Pulmonary artery endothelial cell (primary cell): ENCODE results near the gene C18orf63. TPM values are rescaled to one million over a fixed set of nuclear protein-coding genes. Genes with fewer than 3 reads are reported as not detected.
"Not testable (repeated sequence)": the region's sequence is repeated elsewhere in the genome, so short reads cannot be mapped to it uniquely, and the experiment has no call there.

Experiments used
- DNase-seq: peaks from one replicate; pipeline ENCODE4 v3.0.0-alpha.2; 2011; ENCODE audit warnings: low read depth, low spot score
- total RNA-seq: library from RNA; depleted of rRNA; stranded (reverse); fragments of >200 nt; gene quantifications from 2 replicates; pipeline ENCODE4 v1.2.3, GENCODE V29; 2014

Gene C18orf63
- total RNA-seq = not detected in 2 replicates

DNA sequence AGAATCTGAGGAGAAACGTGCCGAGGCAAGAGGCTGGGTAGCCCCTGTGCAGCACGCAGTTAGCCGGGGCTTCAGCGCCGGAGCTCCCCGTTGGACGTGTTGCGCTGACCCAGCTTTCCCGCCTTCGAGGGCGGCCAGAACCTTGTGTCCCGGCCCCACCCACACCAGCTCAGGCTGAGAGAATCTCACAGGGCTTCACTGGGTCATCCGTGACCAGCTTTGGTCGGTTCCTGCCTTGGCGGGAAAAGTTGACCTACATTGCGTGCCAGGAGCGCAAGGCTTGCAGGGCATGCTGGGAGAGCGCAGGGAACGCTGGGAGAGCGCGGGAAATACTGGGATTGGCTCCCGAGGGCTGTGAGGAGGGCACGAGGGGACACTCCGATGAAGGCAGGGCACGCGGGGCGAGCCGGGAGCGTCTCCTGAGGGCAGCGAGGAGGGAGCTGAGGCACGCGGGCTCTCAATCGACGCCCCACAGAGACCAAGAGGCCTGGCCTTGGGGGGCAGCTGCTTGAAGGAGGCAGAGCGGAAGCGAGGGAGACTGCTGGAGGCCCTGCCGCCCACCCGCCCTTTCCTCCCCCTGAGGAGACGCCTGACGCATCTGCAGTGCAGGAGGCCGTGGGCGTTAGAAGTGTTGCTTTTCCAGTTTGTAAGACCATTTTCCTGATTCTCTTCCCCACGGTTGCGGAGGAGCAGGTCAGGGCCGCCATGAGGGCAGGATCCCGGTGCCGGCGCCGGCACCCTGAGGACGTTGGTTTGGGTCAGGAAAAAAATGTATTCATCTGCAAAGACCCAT, at the start of gene C18orf63:
C18orf63 (plus strand) TSS at position 376 of the 793 bp plus-strand sequence. CDS start 2,027 bp downstream, outside the sequence.
- no peak for DNase-seq

DNA sequence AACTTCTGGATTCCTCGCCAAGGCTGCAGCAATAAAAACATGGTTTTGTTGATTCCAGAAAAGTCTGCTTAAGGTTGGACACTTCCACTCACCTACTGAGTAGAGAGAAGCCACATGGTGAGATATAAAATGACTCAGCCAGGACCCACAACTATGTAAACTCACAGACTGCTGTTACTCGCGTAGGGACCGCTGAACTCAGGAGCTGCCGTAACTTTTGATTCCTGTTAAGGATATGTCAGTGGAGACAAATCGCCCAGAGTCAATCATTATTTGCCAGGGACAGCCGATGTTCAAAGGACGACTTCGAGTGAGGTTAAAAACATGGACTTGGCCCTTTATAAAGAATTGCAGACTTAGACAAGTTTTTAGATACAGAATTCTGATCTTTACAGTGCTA, 49.5 kb upstream of the C18orf63 start:
- no peak for DNase-seq

DNA sequence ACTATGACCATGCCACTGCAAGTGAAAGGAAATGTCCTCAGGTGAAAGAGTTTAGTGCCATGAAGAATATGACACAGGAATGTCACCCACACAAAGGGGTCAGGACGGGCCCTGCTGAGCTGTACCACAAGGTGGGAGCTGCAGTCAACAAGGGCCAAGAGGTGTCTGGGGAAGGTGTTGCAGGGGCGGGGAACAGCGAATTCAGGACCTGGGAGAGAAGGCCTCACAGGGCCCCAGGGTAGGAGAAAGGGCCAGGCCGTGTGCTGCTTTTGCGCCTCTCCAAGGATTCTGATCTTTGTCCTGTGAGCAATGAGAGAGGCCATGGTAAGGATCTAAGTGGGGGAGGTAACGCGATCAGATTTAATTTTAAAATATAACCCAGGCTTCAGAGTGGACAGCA, 47.5 kb upstream of the C18orf63 start:
- no peak for DNase-seq

DNA sequence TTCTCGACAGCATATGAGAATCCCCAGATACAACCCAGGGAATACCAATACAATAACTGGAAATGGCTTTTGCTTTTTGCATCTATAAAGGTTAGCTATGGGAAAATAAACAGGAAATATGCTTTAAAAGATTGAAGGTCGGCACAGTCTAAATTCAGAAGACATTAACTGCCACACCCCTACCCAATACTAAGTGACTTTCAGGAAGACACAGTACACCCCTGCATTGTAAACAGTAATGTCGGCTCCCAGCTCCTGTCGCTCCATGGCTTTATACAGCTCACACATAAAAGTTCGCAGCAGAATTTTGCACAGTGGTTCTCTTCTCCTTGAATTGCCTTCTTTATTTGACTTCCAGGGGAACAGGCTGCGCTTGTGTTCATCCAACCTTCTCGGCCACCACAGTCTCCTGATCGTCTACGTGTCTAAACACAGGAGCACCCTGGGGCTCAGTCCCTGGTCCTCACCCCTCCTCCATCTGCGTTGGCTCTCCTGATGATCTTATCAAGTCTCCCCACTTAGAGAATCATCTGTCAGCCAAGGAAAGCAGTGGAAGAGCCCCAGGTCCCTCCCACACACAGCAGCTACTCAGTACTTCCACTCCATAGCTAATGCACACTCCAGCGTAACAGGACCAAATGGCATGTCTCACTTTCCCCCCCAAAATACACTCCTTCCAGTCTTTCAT, 46.6 kb upstream of the C18orf63 start:
- DNase-seq = no peak

DNA sequence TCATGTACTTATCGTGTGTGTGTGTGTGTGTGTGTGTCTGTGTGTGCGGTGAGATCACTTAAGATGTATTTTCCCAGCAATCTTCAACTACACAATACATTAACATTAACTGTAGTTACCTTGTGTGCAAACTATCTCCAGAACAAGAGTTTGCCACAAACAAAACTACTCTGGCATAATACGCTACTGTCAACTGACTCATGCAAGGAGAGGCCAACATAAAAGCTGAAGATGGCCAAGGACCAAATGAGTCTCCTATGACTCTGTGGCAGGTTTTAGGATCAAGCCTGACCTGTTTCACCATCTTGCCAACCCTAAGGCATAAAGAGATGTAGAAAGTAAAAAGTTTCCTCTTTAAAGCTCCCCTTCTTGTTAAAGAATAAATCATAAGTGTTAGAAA, 44.0 kb upstream of the C18orf63 start:
- DNase-seq = no peak

DNA sequence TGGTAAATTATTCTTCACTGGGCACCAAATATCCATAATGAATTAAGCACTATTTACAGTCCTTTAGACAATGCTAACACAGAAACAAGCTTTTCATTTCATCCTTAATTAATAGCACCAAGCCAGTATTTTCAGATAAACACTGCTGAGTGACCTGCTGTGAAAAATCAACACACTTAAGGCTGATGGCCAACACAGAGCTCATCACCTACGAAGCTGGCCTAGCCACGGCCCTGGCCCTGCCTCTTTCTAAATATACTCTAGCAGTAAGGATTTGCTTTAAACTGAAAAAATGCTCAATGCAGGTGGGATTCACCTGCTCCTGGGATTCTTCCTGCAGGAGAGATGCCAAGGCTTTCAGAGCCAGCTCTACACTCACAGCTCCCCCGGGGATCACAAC, 42.2 kb upstream of the C18orf63 start:
- DNase-seq = no peak

DNA sequence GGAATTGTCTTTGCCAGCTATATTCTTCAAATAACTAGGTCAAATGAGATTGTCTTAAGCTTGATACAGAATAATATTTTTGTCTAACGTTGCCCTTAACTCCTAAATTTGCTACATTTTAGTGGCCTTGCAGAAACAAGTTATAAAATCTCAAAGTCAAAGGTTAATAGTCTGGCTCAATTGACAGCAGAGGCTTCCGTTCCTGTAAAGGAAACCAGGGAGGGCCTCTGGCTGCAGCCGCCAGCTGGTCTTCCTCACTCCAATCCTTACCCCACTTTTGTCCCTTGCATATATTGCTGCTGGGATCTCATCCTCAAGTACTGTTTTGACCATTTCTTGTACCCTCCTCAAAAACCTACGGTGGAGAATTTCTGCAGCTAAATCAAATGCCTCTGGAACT, 40.9 kb upstream of the C18orf63 start:
- no peak for DNase-seq

DNA sequence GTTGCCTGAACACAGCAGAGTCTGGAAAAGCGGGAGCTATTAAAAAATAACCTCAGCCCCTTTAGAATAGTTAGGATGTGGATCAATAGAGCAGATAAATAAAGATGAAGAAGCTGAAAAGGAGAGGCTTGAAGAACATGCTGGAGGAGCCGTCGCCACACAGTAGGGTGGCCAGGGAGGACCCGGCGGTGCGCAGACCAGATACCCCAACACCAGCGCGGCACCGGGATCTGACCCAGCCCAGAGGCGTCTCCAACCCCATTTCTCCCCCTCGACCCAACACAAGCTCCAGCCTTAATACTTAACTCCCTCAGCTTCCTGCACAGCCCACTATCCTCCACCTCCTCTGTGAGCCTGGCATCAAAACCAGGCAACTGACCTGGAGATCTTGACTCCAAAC, 39.9 kb upstream of the C18orf63 start:
- DNase-seq = no peak

DNA sequence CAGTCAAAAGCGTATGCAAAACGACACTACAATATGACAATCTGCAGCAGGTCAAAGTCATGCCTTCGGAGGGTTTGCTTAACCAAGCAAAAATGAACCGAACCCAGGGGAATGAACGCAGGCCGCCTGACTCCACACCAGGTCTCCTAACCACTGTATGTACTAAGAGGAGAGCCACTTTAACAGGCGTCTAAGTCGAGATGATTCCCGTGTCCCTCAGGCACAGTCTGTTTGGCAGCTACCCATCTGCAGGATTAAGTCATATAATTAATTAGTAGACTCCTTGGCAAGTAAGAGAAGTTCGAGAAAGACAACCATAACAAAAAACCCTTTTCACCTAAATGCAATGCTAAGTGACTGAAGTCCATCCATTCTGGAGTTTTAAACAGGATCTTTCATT, 39.0 kb upstream of the C18orf63 start:
- DNase-seq = no peak

DNA sequence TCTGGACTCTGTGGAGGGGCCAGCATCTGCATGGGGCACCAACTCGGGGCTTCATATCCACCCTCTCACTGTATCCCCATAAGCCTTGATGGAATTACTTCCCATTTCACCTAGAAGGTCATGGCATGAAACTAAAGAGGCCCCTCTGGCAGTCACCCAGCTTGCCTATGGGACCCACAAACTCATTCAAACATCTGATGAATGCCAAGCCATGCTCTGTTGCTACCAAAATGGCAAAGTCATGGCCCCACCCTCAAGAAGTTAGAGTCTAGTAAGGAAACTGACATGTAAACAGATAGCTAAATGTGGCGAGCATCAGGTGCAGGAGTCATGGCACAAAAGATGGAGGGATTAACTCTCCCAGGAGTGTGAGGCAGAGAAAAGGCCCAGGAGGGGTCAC, 38.3 kb upstream of the C18orf63 start:
- DNase-seq = no peak

DNA sequence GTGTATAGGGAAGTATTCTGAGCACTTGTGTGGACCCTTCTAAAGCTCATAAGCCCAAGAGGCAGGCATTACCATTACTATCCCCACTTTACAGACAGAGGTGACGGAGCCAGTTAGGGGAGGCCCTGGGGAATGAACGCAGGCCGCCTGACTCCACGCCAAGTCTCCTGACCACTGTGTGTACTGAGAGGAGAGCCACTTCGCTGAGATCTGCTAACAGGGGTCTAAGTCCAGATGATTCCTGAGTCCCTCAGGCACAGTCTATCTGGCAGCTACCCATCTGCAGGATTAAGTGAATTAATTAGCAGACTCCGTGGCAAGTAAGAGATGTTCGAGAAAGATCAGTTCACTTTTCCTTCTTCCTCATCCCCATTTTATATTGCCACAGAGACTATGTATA, 37.6 kb upstream of the C18orf63 start:
- DNase-seq = no peak

DNA sequence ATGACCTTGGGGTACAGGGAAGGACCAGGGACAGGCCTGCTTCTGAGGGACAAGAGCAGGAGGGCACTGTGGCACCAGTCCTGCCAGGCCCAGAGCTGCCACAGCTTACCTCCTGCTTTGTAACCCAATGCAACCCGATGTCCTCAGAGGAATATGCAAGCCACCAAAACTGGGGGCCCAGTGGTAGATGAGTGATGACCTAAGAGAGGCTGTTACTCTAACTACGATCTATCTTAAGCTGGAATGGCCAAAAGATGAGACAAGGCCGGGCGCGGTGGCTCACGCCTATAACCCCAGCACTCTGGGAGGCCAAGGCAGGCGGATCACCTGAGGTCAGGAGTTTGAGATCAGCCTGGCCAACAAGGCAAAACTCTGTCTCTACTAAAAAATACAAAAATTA, 36.7 kb upstream of the C18orf63 start:
- DNase-seq = no peak

DNA sequence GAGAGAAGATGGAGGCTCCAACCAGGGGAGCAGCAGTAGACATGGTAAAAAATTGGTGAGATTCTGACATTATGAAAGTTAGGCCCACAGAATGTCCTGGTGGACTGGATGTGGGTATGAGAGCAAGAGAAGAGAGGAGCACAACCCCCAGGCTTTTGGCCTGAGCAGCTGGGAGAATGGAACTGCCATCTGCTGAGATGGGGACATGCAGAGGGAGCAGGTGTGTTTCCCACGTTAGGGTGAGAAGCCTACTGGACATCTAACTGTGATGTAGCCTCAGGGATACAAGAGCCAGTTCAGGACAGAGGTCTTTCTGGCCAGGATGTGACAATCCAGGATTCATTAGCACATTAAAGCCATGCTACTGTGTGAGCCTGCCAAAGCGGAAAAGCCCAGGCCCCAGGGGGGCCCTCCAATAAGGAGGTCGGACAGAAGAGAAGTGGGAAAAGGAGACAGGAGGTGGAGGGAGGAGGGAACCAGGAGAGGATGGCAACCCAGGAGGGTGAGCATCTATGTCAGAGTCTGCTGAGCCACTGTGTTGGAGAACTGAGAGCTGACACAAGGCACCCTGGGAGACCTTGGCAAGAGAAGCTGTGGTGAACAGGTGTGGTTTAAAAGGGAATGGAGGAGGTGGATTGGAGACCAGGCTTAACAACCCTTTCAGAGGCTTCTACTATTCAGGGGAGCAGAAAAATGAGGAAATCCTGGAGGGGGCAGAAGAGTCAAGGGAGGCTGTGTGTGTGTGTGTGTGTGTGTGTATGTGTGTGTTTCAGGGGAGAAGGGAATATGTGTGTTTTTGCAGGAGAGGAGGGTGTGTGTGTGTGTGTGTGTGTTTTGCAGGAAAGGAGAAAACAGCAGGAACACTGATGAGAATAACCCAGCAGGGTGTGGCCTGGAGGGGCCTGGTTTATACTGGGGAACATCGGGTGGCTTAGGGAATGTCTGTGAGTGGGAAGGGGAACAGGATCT, 34.3 kb upstream of the C18orf63 start:
- no peak for DNase-seq

DNA sequence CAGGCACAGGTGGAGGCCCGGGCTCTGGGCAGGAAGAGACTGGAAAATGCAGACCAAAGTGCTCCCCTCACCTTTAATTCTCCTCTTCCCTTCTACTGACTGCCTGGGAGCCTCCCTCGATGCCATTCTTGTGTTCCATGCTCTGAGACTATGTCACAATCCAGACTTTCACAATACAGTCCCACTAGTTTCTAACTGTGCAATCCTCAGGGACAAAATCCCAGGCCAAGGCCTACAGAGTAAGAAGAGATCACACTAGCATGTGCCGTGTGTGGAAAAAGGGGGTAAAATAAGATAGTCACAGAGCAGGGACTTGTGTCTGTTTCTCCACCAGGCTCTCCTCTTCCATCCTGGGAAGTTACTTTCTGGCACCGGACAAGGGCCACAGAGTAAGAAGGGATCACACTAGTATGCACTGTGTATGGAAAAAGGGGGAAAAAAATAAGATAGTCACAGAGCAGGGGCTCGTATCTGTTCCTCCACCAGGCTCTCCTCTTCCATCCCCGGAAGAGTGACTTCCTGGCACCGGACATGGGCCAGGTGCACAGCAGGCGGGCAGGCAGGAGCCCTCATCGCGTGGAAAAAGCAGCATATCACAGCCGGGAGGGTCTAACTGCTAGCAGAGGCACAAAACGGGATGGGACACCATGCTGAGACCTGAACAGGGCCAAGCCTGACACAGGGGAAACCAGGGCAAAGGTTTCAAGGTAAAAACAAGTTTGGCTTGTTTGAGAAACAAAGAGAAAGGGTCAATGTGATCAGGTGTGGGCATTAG, 33.5 kb upstream of the C18orf63 start:
- DNase-seq = no peak

DNA sequence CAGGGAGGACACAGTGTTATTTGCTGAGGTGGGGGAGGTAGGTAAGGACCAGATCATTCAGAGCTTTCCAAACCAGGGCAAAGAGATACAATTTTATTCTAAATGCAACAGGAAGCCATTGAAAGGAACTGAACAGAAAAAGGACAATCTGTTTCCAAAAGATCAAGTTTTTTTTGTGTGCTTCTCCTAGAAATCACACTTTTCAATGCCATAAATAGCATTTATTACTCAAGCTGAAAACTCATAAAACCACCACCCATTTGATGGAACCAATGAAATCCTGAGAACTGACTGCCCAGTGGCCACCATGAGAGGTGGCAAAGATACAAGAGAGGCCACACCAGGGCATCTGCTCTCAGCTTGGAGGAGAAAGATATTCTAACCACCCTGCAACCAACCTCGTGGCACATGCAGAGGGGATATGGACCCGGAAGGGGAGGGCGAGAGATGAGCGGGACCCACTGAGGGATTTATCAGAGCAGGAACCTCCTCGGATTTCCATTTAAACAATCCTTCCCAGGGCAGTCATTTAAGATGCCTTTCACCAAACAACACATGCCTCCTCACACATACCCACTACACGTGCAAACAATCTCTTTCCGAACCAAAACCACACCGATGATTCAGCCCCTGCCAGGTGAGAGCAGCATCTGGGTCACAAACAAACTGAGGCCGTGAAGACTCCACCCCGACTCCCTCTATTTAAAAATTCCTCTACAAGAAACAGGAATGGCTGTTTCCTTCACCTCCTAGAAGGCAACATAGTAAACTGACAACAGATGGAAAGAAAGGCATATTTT, 32.7 kb upstream of the C18orf63 start:
- no peak for DNase-seq

DNA sequence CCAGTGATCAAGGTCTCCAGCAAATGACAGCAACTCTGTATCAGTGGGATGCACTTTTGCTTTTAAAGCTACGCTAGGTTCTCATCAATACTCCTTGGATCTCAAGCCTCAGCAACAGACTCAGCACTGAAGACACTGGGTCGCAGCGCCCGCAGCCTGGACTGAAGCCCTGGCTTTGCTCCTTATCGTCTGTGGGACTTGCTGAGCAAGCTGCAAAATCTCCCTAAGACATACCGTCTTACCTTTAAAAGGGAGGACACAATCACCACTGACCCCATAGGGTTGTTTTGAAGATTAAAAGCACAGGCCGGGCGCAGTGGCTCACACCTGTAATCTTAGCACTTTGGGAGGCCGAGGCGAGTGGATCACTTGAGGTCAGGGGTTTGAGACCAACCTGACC, 32.0 kb upstream of the C18orf63 start:
- DNase-seq = no peak

DNA sequence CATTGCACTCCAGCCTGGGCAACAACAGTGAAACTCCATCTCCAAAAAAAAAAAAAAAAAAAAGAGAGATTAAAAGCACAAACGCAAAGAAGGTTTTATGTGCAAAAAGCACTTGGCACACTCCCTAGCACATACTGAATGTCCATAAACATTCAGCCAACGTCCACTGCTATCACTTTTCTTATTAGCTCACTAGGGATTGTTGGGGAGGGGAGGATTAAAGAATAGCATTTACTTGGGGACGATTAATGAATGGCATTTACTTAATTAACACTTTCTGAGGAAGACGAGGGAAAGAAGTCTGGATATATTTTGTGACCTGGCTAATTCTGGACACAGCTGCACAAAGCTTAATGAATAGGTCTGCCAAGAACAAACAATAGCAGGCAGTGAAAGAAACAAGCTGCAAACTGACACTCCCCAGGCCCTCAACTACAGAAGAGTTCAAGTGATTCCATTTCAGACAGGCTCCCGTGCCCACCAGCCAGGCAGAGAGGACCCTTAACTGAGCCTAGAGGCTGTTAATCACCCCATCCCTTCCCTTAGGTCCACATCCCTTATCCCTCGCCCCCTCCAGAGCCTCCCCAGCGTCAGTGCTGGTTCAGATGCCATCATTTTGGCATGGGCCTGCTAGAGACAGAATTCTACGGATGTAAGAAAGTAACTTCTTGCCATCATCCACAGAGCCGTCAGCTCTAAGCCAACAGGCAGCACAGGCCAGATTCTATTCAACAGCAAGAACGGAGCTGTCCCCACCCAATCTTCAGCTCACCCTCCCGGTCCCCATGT, 31.3 kb upstream of the C18orf63 start:
- no peak for DNase-seq

DNA sequence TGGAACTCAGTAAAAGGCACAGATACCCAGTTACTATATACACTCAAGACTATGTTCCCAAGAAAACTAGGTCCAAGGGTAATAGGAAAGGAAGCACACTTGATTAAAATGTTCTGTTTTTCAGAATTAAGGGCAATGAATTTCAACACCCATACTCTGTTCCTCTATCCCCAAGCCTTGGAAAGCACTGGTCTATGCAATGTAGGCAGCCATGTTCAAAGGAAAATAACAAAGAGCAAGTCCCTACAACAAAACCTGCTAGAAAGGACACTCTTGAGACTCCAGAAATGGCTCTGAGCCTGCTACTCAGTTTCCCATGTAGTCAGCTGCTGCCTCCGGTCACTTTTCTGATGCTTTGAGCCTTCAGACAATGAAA, 30.7 kb upstream of the C18orf63 start:
- DNase-seq = no peak

DNA sequence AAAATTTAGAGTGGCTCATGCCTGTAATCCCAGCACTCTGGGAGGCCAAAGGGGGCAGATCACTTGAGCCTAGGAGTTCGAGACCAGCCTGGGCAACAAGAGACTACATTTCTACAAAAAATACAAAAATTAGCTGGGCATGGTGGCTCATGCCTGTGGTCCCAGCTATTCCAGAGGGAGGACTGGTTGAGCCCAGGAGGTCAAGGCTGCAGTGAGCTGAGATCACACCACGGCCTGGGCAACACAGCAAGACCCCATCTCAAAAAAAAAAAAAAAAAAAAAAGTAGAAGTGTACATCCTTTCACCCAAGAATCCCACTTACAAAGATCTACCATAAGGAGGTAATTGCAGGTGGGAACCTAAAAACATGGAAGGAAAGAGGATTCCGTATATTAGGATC, 30.1 kb upstream of the C18orf63 start:
- not testable (repeated sequence) for DNase-seq
